Stimulated activated CD4-positive, alpha-beta T cell treated with anti-CD3 and anti-CD28 coated beads, Interleukin-2, amount 100 ng/mL, for 24 hours (primary cell): ENCODE data around the gene PDIA2.
"Not testable (repeated sequence)": the region's sequence is repeated elsewhere in the genome, so short reads cannot be mapped to it uniquely, and the experiment has no call there.

Source experiments
- DNase-seq, 2 donors: peaks; one replicate each; pipeline ENCODE4 v3.0.0-alpha.2; 2020

The PDIA2 gene

GRCh38 chr16:283033-283805 lies at the start of gene PDIA2:
Gene PDIA2, plus strand, starts transcription at chr16:283164. Its CDS starts 6 bp downstream, at chr16:283170.
- no peak for DNase-seq

- DNase-seq = peak; percentile 96 to 97
Observed at GRCh38 chr16:234468-235305, 48.3 kb upstream of the PDIA2 start, which contains the start of gene FAM234A. Gene FAM234A, plus strand, starts transcription at chr16:234821. Its CDS starts 19,593 bp downstream, at chr16:254414.

DNA sequence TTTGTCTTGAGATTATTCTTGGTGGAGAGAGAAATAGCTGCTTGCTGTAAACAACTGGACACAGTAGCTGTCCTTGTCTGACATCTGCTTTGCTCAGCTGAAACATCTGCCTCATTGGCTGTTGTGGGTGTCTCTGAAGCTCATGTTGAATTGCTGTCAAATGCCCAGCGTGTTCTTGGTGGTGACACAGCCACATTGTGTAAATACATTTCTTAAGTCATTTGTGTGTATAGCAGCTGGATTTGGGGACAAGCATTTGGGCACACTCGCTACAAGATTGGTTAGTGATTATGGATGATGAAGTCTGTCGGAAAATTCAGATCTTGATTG lies 43.1 kb upstream of the PDIA2 start:
- no peak for DNase-seq

DNA sequence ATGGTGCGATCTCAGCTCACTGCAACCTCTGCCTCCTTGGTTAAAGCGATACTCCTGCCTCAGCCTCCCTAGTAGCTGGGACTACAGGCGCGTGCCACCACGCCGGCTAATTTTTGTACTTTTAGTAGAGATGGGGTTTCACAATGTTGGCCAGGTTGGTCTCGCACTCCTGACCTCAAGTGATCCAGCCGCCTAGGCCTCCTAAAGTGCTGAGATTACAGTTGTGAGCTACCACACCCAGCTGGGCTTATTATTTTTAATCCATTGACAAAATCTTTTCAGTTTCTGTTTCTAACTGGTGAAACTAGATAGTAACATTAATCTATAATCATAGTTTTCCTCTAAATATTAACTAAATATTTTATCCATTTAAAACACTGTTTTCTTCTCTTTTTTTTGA lies 42.4 kb upstream of the PDIA2 start:
- DNase-seq = no peak

GRCh38 chr16:242281-242680 lies 40.7 kb upstream of the PDIA2 start:
- DNase-seq = no peak

GRCh38 chr16:243348-243747 lies 39.6 kb upstream of the PDIA2 start:
- DNase-seq = no peak

- no peak for DNase-seq
Observed at GRCh38 chr16:245105-245504, 37.9 kb upstream of the PDIA2 start.

DNA sequence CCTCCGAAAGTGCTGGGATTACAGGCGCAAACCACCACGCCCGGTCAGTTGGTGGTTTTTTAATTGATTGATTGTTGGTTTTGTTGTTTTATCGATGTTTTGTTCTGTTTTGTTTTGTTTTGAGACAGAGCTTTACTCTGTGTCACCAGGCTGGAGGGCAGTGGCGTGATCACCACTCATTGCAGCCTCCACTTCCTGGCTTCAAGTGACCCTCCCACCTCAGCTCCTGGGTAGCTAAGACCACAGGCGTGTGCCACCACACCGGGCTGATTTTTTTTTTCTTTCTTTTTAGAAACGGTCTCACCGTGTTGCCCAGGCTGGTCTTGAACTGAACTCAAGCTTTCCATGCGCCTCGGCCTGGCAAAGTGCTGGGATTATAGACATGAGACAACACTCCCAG lies 35.9 kb upstream of the PDIA2 start:
- DNase-seq = no peak

DNA sequence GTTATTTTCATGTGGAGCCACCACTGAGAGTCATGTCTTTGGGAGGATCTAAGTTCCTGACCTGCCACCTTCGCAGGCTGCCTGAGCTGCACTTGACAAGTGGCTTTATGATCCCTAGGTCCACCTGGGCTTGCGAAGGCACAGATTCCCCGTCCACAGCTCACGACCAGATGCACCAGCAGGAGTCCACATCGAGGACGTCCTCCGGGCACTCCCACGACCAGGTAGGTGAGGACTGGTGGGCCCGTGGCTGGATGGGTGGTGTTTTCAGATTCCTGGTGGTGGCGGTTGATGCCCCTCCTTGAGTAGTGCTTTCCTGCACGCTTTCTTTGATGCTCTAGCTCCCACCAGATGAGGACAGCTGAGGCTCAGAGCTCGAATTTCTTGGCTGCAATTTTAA lies 33.5 kb upstream of the PDIA2 start:
- DNase-seq = no peak

DNA sequence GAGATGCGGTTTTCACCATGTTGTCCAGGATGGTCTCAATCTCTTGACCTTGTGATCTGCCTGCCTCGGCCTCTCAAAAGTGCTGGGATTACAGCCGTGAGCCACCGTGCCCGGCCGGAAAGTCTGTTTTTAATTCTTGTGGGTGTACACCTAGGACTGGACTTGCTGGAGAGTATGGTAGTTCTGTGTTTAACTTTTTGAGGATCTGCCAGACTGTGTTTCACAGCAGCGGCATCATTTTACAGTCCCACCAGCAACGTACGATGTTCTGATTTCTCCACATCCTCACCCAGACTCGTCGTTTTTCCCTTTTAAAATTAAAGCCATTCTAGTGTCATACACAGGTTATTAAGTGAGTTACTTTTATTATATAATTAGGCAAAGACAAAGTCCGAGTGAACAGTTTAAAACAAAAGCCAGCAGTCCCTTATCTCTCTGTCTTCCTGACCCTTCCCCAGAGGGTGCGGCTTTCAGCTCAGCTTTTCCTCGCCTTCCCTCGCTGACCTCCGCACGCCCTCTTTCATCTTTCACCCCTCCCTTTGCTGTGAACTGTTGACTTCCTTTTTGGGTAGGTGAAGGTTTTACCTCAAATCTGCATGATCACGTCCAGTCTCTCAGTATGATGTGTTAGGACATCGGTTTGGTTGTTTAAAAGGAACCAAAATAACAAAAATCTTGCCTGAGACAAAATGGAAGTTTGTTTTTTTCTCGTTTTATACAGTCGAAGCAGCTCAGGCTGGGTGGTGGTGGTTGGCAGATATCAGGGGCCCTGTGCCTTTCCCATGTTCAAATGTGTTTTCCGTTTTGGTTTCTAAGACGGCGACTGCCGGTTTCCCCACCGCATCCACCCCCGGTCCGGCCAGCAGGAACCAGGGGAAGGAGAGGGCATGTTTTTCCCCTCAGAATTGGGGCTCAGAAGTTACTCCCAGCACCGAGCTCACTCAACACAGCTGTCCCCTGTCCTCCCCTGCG lies 30.3 kb upstream of the PDIA2 start:
- DNase-seq = peak; percentile 30 to 43

DNA sequence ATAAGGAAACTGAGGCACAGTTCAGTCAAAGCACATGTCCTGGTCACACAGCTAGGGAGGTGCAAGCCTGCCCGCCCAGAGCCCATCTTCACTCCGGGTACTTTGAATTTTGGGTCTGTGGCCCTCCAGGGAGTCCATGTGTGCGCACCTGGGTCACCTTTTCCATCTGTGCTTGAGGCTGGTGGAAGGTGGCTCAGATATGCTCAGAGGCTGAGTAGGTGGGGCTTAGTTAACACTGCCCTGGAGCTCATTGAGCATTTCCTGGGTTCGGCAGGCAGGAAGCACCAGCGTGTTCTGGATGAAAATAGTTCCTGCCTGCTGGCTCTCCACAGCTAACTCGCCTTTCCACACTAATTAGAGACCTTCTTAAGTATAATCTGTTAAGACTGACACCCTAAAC lies 29.1 kb upstream of the PDIA2 start:
- DNase-seq = no peak

- no peak for DNase-seq
Observed at GRCh38 chr16:254461-254860, 28.5 kb upstream of the PDIA2 start.

GRCh38 chr16:255183-255582 lies 27.8 kb upstream of the PDIA2 start:
- DNase-seq = no peak

DNA sequence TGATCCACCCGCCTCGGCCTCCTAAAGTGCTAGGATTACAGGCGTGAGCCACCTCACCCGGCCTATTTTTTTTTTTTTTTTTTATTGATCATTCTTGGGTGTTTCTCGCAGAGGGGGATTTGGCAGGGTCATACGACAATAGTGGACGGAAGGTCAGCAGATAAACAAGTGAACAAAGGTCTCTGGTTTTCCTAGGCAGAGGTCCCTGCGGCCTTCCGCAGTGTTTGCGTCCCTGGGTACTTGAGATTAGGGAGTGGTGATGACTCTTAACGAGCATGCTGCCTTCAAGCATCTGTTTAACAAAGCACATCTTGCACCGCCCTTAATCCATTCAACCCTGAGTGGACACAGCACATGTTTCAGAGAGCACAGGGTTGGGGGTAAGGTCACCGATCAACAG lies 24.9 kb upstream of the PDIA2 start:
- DNase-seq = not testable (repeated sequence)

- no peak for DNase-seq
Observed at GRCh38 chr16:259226-259625, 23.7 kb upstream of the PDIA2 start.

DNA sequence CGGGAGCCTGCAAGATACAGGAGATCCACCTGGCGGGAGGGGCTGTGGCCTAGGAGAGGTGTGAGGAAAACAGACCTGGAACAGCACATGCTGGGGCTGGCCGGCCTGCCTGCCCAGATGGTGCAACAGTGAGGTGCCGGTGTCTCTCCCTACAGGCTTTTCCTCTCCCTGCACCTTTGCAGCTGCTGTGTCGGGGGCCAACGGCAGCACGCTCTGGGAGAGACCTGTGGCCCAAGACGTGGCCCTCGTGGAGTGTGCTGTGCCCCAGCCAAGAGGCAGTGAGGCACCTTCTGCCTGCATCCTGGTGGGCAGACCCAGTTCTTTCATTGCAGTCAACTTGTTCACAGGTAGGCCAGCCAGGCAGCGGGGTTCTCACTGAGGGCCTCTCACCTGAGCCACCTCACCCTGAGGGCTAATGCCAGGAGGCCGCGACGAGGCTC lies 23.1 kb upstream of the PDIA2 start:
- no peak for DNase-seq

GRCh38 chr16:260326-260725 lies 22.6 kb upstream of the PDIA2 start:
- no peak for DNase-seq

DNA sequence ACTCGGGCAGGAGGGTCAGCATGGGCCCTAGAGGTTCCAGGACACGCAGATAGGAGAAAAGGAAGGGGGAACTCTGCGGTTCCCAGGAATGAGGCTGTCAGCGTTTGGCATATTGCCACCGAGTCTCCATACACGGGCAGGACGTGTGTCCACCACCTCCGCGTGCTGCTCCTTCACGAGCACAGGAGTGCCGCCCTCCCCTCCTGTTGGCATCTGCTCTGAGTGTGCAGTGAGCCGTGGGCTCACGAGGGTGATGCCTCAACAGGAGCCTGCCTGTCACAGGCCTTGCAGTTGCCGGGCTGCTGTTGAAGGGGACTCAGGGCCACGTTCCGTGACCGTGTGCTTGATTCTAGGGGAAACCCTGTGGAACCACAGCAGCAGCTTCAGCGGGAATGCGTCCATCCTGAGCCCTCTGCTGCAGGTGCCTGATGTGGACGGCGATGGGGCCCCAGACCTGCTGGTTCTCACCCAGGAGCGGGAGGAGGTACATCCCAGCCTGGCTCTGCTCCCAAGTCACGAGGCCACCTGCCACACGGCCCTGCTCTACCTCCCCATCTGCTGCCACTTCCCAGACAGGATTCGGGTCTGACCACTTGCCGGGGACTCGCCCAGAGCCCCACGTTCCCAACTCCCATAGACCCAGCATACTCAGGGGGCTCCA lies 21.8 kb upstream of the PDIA2 start:
- DNase-seq = no peak

DNA sequence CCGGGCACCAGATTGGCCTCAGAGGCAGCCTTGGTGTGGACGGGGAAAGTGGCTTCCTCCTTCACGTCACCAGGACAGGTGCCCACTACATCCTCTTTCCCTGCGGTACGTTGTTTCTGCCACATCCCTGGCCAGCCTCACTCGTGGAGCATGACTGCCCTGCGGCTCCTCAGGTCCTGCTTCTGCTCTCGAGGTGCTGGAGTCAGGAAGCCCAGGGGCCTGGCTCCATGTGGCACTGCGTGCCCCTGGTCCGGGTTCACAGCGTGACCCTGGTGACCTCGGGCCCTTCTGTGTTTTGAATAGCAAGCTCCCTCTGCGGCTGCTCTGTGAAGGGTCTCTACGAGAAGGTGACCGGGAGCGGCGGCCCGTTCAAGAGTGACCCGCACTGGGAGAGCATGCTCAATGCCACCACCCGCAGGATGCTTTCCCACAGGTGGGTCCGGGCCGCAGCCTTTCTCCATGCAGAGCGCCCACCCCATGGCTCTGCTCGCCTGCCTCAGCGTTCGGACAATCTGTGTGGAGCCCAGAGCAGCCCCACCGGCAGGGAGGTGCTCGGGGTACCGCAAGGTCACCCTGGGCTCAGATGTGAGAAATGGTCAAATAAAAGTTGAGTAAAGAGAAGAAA lies 20.7 kb upstream of the PDIA2 start:
- DNase-seq = no peak

- no peak for DNase-seq
Observed at GRCh38 chr16:263182-263774, 19.7 kb upstream of the PDIA2 start.

DNA sequence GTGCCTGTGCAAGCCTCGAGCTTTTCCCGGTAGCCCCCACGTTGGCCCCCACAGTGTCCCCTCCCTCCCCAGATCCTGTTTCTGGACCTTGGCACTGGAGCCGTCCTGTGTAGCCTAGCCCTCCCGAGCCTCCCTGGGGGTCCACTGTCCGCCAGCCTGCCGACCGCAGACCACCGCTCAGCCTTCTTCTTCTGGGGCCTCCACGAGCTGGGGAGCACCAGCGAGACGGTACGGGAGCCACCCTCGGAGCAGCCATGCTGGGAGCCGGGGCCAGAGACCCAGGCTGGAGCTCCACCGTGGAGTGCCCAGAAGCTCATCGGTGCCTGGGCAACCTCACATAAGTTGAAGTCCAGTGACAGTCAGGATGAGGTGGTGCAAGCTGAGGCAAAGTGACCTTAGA lies 19.0 kb upstream of the PDIA2 start:
- DNase-seq = no peak
